ENCODE measurements around the gene CHD3.
"Not testable (repeated sequence)": the region's sequence is repeated elsewhere in the genome, so short reads cannot be mapped to it uniquely, and the experiment has no call there.

Gene CHD3

GRCh38 chr17:7850701-7851437, 37.7 kb upstream of the CHD3 start:
- no peak for DNase-seq

GRCh38 chr17:7851438-7852261, 36.9 kb upstream of the CHD3 start:
- peak; percentile 85 for DNase-seq

- DNase-seq, result no peak
Observed at GRCh38 chr17:7852262-7852670, 36.3 kb upstream of the CHD3 start.

- no peak for DNase-seq
Observed at GRCh38 chr17:7852919-7853690, 35.5 kb upstream of the CHD3 start.

GRCh38 chr17:7853691-7854038, 34.9 kb upstream of the CHD3 start:
- no peak for DNase-seq

GRCh38 chr17:7854078-7854777, 34.4 kb upstream of the CHD3 start:
- DNase-seq, result no peak

GRCh38 chr17:7854851-7855659, 33.5 kb upstream of the CHD3 start, which contains the start of gene TMEM88:
Gene TMEM88, plus strand, starts transcription at chr17:7855066. Its CDS starts 9 bp downstream, at chr17:7855075.
- no peak for DNase-seq

- no peak for DNase-seq
Observed at GRCh38 chr17:7855660-7856010, 33.0 kb upstream of the CHD3 start.

- no peak for DNase-seq
Observed at GRCh38 chr17:7856011-7856810, 32.4 kb upstream of the CHD3 start.

- DNase-seq, result peak; percentile 99
Observed at GRCh38 chr17:7856811-7857712, 31.5 kb upstream of the CHD3 start, which contains the start of gene NAA38. Gene NAA38, minus strand, starts transcription at chr17:7857559. Its CDS starts 96 bp downstream, at chr17:7857463.

- peak; percentile 95 for DNase-seq
Observed at GRCh38 chr17:7857713-7858521, 30.7 kb upstream of the CHD3 start, which contains the start of gene CYB5D1. Gene CYB5D1, plus strand, starts transcription at chr17:7858003. Its CDS starts 132 bp downstream, at chr17:7858135.

GRCh38 chr17:7858522-7858810, 30.1 kb upstream of the CHD3 start:
- DNase-seq, result no peak

GRCh38 chr17:7859028-7859427, 29.6 kb upstream of the CHD3 start:
- DNase-seq, result no peak

GRCh38 chr17:7862692-7863437, 25.7 kb upstream of the CHD3 start:
- DNase-seq, result peak; percentile 36

GRCh38 chr17:7864384-7864783, 24.2 kb upstream of the CHD3 start:
- not testable (repeated sequence) for DNase-seq

GRCh38 chr17:7864995-7865650, 23.5 kb upstream of the CHD3 start:
- DNase-seq, result no peak

GRCh38 chr17:7867881-7868329, 20.7 kb upstream of the CHD3 start:
- no peak for DNase-seq

- DNase-seq, result no peak
Observed at GRCh38 chr17:7873051-7873450, 15.5 kb upstream of the CHD3 start.

Data from NCI-H1092 treated with DMSO at 0.1 percent for 48 hours (cell line).